ENCODE results near the gene NNT. TPM values are rescaled to one million over a fixed set of nuclear protein-coding genes. Genes with fewer than 3 reads are reported as not detected.

Gene NNT
- polyA plus RNA-seq (19.8 to 23.3 TPM (median 21.6 TPM) in 3 replicates), polyA minus RNA-seq (27.8 to 45.1 TPM (median 44.8 TPM) in 3 replicates)
- polyA plus RNA-seq (2011; ENCODE audit: low read depth) = 19.0 TPM
- 11.1 and 15.0 TPM in 2 replicates for polyA plus RNA-seq (2011; cell fraction: cytosol; rRNA removed)
- polyA plus RNA-seq (2011; cell fraction: nucleus; rRNA removed) = 31.0 and 33.6 TPM in 2 replicates
- 11.5 and 16.1 TPM in 2 replicates for polyA plus RNA-seq (2012; ENCODE audit: low replicate concordance)
- 16.7 TPM for polyA minus RNA-seq (2011; cell fraction: cytosol; rRNA and poly(A)+ RNA removed)
- polyA minus RNA-seq (2011; cell fraction: nucleus; rRNA and poly(A)+ RNA removed) = 44.8 and 68.0 TPM in 2 replicates

- dilution Hi-C loops (cut with MboI; ENCODE audit: extremely low pct_ligation_motif_present, low sequenced_read_pairs) = no loop called here
- peak; percentile 74 for FAIRE-seq
Measured at GRCh38 chr5:43602461-43603343, at the start of gene NNT. NNT (plus strand) TSS chr5:43603180; CDS start chr5:43609196, 6,016 bp downstream.

GRCh38 chr5:43553381-43553780 is 49.6 kb upstream of the NNT start:
- Histone ChIP-seq H3K9me1 (ENCODE audit: control insufficient read depth, extremely low read depth, insufficient read depth, low read length) (no peaks in the 10 kb centered on the region), H4K20me1 (ENCODE audit: control insufficient read depth, extremely low read depth, insufficient read depth, low read length) (no peaks in the 10 kb centered on the region), H3K4me2 (ENCODE audit: control insufficient read depth, extremely low read depth, insufficient read depth, low read depth, low read length) (no peak overlapping the region), H3K79me2 (ENCODE audit: control insufficient read depth, insufficient read depth, low read length) (peaks cover 72% of the 10 kb centered on the region), H3K27ac (ENCODE audit: control insufficient read depth, insufficient read depth, low read length) (no peak overlapping the region), H2AFZ (ENCODE audit: control insufficient read depth, low read length) (no peak overlapping the region), H3K9me3 (ENCODE audit: control insufficient read depth, low read depth, low read length) (no peaks in the 10 kb centered on the region), H3K27me3 (ENCODE audit: control insufficient read depth, extremely low read depth, insufficient read depth, low read length) (no peaks in the 10 kb centered on the region), H3K4me3 (ENCODE audit: control insufficient read depth in 2 of 3, extremely low read depth in 1 of 3, insufficient read depth in 2 of 3, low read depth in 1 of 3, low read length in 3 of 3) (no peak overlapping the region), H3K9ac (ENCODE audit: control insufficient read depth, extremely low read depth, insufficient read depth, low read length) (no peak overlapping the region), H3K36me3 (ENCODE audit: control insufficient read depth in 2 of 2, extremely low read depth in 1 of 2, insufficient read depth in 2 of 2, low read length in 2 of 2) (peaks cover 2 to 24% of the 10 kb centered on the region in 2 experiments), H3K4me1 (ENCODE audit: control insufficient read depth, extremely low read depth, insufficient read depth, low read length) (peaks cover 20% of the 10 kb centered on the region)
- no peak for DNase-seq (ENCODE audit: low read depth, low spot score)
- dilution Hi-C loops (cut with MboI; ENCODE audit: extremely low pct_ligation_motif_present, low sequenced_read_pairs) = no loop called here
- no peak for FAIRE-seq
- no peak for TF ChIP-seq EZH2 (IDR thresholded peaks at IDR 0.05; ENCODE audit: low read length)
- no peak for TF ChIP-seq CTCF (optimal IDR thresholded peaks at IDR 0.05 in 1 of 3, IDR thresholded peaks at IDR 0.05 in 1 of 3, conservative IDR thresholded peaks at IDR 0.05 in 1 of 3; ENCODE audit: extremely low read depth in 1 of 3, insufficient read depth in 2 of 3, low read length in 3 of 3)

More at GRCh38 chr5:43602461-43603343, at the start of gene NNT:
- H3K4me2 ChIP-seq (ENCODE audit: control insufficient read depth, extremely low read depth, insufficient read depth, low read depth, low read length) = peak within 1 kb of the TSS; percentile 98
- H3K27ac ChIP-seq (ENCODE audit: control insufficient read depth, insufficient read depth, low read length) = peak within 1 kb of the TSS; percentile 65
- H3K79me2 ChIP-seq (ENCODE audit: control insufficient read depth, insufficient read depth, low read length) = peaks cover 9% of the 10 kb centered on the region
- no peak for DNase-seq (ENCODE audit: low read depth, low spot score)
- peak within 1 kb of the TSS; percentile 95 for H2AFZ ChIP-seq (ENCODE audit: control insufficient read depth, low read length)
- H3K9ac ChIP-seq (ENCODE audit: control insufficient read depth, extremely low read depth, insufficient read depth, low read length) = peak within 1 kb of the TSS; percentile 82
- H3K9me3 ChIP-seq (ENCODE audit: control insufficient read depth, low read depth, low read length) = no peaks in the 10 kb centered on the region
- H3K36me3 ChIP-seq (ENCODE audit: control insufficient read depth in 2 of 2, extremely low read depth in 1 of 2, insufficient read depth in 2 of 2, low read length in 2 of 2) = no peaks in the 10 kb centered on the region
- TF ChIP-seq CTCF (optimal IDR thresholded peaks at IDR 0.05 in 1 of 3, IDR thresholded peaks at IDR 0.05 in 1 of 3, conservative IDR thresholded peaks at IDR 0.05 in 1 of 3; ENCODE audit: extremely low read depth in 1 of 3, insufficient read depth in 2 of 3, low read length in 3 of 3) (no peak), EZH2 (IDR thresholded peaks at IDR 0.05; ENCODE audit: low read length) (no peak)
- no peaks in the 10 kb centered on the region for H4K20me1 ChIP-seq (ENCODE audit: control insufficient read depth, extremely low read depth, insufficient read depth, low read length)
- peaks cover 30% of the 10 kb centered on the region for H3K4me1 ChIP-seq (ENCODE audit: control insufficient read depth, extremely low read depth, insufficient read depth, low read length)
- H3K27me3 ChIP-seq (ENCODE audit: control insufficient read depth, extremely low read depth, insufficient read depth, low read length) = no peaks in the 10 kb centered on the region
- H3K4me3 ChIP-seq (ENCODE audit: control insufficient read depth in 2 of 3, extremely low read depth in 1 of 3, insufficient read depth in 2 of 3, low read depth in 1 of 3, low read length in 3 of 3) = peak within 1 kb of the TSS; percentile 70 to 96 (median 94)
- H3K9me1 ChIP-seq (ENCODE audit: control insufficient read depth, extremely low read depth, insufficient read depth, low read length) = no peaks in the 10 kb centered on the region

Measured in keratinocyte (primary cell).